OCI-LY1 (cell line): ENCODE measurements around the gene GRP.

Source experiments
- H2AFZ ChIP-seq: fragments of 200-600 bp; sonication (generic), shearing (Covaris generic); 2 replicates; pipeline ENCODE4 v1.6.0; 2014; ENCODE audit warnings: antibody characterized with exemption, mild to moderate bottlenecking, low read length
- H3F3A ChIP-seq: fragments of 200-600 bp; sonication (generic), shearing (Covaris generic); 2 replicates; pipeline ENCODE4 v1.6.0; 2014; ENCODE audit warnings: mild to moderate bottlenecking, antibody characterized with exemption, low read length, moderate library complexity; ENCODE audit not compliant: insufficient read depth
- H3K27ac ChIP-seq: fragments of 200-600 bp; sonication (generic); 2 replicates; pipeline ENCODE4 v1.5.1; 2014; ENCODE audit warnings: low read length, mixed run types, mild to moderate bottlenecking, low read depth; ENCODE audit not compliant: poor library complexity, severe bottlenecking
- H3K27me3 ChIP-seq: fragments of 200-600 bp; sonication (generic); 2 replicates; pipeline ENCODE4 v1.6.0; 2014; ENCODE audit warnings: antibody characterized with exemption, mild to moderate bottlenecking, low read length, moderate library complexity; ENCODE audit not compliant: insufficient read depth
- H3K36me3 ChIP-seq: fragments of 200-600 bp; sonication (generic); 2 replicates; pipeline ENCODE4 v1.6.1; 2014; ENCODE audit warnings: mild to moderate bottlenecking, antibody characterized with exemption, low read length, moderate library complexity, mixed read lengths; ENCODE audit not compliant: insufficient read depth
- H3K4me1 ChIP-seq: fragments of 200-600 bp; sonication (generic); 2 replicates; pipeline ENCODE4 v1.5.1; 2014; ENCODE audit warnings: mild to moderate bottlenecking, low read length, moderate library complexity; ENCODE audit not compliant: insufficient read depth, severe bottlenecking
- H3K4me2 ChIP-seq: fragments of 200-600 bp; sonication (generic), shearing (Covaris generic); 2 replicates; pipeline ENCODE4 v1.6.1; 2014; ENCODE audit warnings: low read length
- H3K4me3 ChIP-seq: fragments of 200-600 bp; sonication (generic); 2 replicates; pipeline ENCODE4 v1.5.1; 2014; ENCODE audit warnings: low read length, low read depth, mild to moderate bottlenecking, mixed read lengths; ENCODE audit not compliant: poor library complexity, severe bottlenecking
- H3K79me2 ChIP-seq: fragments of 200-600 bp; shearing (Covaris generic); 2 replicates; pipeline ENCODE4 v1.6.1; 2016; ENCODE audit warnings: mixed run types, low read length, mixed read lengths; ENCODE audit not compliant: insufficient read depth
- H3K9ac ChIP-seq: fragments of 200-600 bp; sonication (generic), shearing (Covaris generic); 2 replicates; pipeline ENCODE4 v1.6.1; 2014; ENCODE audit warnings: mild to moderate bottlenecking, low read length, mixed read lengths
- H3K9me2 ChIP-seq: fragments of 200-600 bp; sonication (generic), shearing (Covaris generic); 2 replicates; pipeline ENCODE4 v1.6.1; 2014; ENCODE audit warnings: low read depth, mild to moderate bottlenecking, low read length, mixed read lengths
- H3K9me3 ChIP-seq: fragments of 200-600 bp; shearing (Covaris generic); 2 replicates; pipeline ENCODE4 v1.6.1; 2014; ENCODE audit warnings: low read length, mixed read lengths
- H4K20me1 ChIP-seq: fragments of 200-600 bp; sonication (generic), shearing (Covaris generic); 2 replicates; pipeline ENCODE4 v1.6.0; 2016; ENCODE audit warnings: mild to moderate bottlenecking, low read length; ENCODE audit not compliant: insufficient read depth
- EZH2 ChIP-seq: fragments of 200-600 bp; sonication (generic), shearing (Covaris generic); IDR thresholded peaks from 2 replicates; pipeline ENCODE4 v1.8.0; 2017; ENCODE audit warnings: borderline replicate concordance, mixed run types, mild to moderate bottlenecking, antibody characterized with exemption, low read length, moderate library complexity, mixed read lengths
- TF ChIP-seq, protein P1 (sequence below): fragments of 200-600 bp; sonication (generic), shearing (Covaris generic); IDR thresholded peaks from 2 replicates; pipeline ENCODE4 v1.5.1; 2017; ENCODE audit warnings: mild to moderate bottlenecking, antibody characterized with exemption, low read length, moderate library complexity, mixed read lengths

GRP gene

DNA sequence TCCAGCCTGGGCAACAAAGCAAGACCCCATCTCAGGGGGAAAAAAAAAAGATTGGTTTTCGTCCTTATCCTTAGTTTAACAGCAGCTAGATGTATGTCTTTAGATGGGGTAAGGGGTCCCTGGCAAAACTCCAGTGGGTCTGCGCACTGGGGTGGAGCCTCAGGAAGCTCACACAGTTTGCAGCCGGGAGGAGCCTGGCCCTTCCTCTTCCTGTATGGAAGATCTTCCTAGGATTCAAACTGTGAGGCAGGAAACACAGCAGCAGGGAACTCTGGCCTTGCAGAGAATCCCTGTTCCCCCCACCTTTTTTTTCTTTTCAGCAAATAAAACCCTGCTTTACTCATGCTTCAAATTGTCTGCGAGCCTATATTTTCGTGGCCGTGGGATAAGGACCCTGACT is 12.5 kb upstream of the GRP start:
- Histone ChIP-seq H3K4me1 (no peaks in the 10 kb centered on the region), H3K79me2 (no peaks in the 10 kb centered on the region), H3K27ac (no peak overlapping the region), H4K20me1 (no peaks in the 10 kb centered on the region), H3K9me2 (no peaks in the 10 kb centered on the region), H3F3A (no peaks in the 10 kb centered on the region), H3K9ac (no peak overlapping the region), H3K36me3 (no peaks in the 10 kb centered on the region), H3K4me2 (no peak overlapping the region), H3K9me3 (no peaks in the 10 kb centered on the region), H2AFZ (no peak overlapping the region), H3K27me3 (0 out of 2 replicates have a peak, but pooled peaks cover 6% of the 10 kb centered on the region), H3K4me3 (no peak overlapping the region)
- TF ChIP-seq EZH2 = no peak
- TF ChIP-seq, protein P1, sequence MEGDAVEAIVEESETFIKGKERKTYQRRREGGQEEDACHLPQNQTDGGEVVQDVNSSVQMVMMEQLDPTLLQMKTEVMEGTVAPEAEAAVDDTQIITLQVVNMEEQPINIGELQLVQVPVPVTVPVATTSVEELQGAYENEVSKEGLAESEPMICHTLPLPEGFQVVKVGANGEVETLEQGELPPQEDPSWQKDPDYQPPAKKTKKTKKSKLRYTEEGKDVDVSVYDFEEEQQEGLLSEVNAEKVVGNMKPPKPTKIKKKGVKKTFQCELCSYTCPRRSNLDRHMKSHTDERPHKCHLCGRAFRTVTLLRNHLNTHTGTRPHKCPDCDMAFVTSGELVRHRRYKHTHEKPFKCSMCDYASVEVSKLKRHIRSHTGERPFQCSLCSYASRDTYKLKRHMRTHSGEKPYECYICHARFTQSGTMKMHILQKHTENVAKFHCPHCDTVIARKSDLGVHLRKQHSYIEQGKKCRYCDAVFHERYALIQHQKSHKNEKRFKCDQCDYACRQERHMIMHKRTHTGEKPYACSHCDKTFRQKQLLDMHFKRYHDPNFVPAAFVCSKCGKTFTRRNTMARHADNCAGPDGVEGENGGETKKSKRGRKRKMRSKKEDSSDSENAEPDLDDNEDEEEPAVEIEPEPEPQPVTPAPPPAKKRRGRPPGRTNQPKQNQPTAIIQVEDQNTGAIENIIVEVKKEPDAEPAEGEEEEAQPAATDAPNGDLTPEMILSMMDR = no peak

DNA sequence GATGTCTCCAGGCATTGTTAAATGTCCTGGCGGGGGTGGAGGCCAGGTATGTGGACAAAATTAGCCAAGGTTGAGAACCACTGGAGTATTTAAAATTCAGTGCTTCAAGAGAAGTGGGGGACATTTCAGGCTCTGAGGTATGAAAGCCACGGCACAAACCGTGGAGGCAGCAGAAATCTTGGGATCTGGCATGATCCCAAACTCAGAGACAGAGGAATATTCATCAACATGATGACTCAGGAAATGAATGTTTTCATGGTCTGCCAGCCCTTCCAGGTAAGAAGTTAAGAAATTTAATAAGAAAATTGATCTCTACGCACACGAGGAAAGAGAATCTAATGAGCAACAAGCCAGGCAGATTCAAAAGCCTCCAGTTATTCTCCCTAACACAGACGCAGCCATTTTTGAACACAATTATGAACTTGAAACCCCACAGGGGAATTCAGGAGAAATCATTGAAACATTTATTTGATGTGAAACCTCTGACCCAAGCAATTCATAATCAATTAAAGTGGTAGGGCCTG is 11.3 kb upstream of the GRP start:
- Histone ChIP-seq H3K9me3 (no peaks in the 10 kb centered on the region), H3K9ac (no peak overlapping the region), H3K4me2 (no peak overlapping the region), H3F3A (no peaks in the 10 kb centered on the region), H3K27me3 (0 out of 2 replicates have a peak, but pooled peaks cover 8% of the 10 kb centered on the region), H3K4me3 (no peak overlapping the region), H3K4me1 (no peaks in the 10 kb centered on the region), H3K79me2 (no peaks in the 10 kb centered on the region), H3K36me3 (no peaks in the 10 kb centered on the region), H4K20me1 (no peaks in the 10 kb centered on the region), H3K27ac (no peak overlapping the region), H2AFZ (no peak overlapping the region), H3K9me2 (no peaks in the 10 kb centered on the region)
- no peak for TF ChIP-seq EZH2
- TF ChIP-seq, protein P1 = no peak

DNA sequence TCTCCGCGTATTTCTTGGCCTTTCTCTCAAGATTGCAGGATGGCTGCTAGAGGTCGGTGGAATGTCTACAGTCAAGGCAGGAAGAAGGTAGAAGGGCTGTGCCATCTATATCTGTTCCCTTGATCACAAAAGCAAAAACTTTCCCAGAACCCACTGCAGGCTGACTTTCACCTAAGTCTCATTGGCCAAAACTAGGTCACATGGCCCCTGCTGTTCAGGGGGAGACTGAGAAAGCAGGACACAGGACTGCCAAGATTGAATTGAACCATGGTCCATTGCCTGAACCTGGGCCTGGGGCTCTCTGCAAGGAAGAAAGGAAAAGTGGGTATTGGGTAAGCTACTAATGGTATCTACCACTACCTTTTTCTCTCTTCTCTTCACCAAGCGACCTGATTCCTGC is 9.7 kb upstream of the GRP start:
- no peaks in the 10 kb centered on the region for H3K9me2 ChIP-seq
- H4K20me1 ChIP-seq = no peaks in the 10 kb centered on the region
- no peaks in the 10 kb centered on the region for H3K79me2 ChIP-seq
- no peak overlapping the region for H3K4me2 ChIP-seq
- no peak overlapping the region for H3K9ac ChIP-seq
- H3K27me3 ChIP-seq = 0 out of 2 replicates have a peak, but pooled peaks cover 9% of the 10 kb centered on the region
- H3K9me3 ChIP-seq = no peaks in the 10 kb centered on the region
- no peaks in the 10 kb centered on the region for H3F3A ChIP-seq
- no peak overlapping the region for H3K4me3 ChIP-seq
- TF ChIP-seq, protein P1 = no peak
- no peak for TF ChIP-seq EZH2
- H3K27ac ChIP-seq = no peak overlapping the region
- no peak overlapping the region for H2AFZ ChIP-seq
- no peaks in the 10 kb centered on the region for H3K36me3 ChIP-seq
- H3K4me1 ChIP-seq = no peaks in the 10 kb centered on the region
